K562 (cell line): Measurements from ENCODE around the gene ARPC2. TPM values are rescaled to one million over a fixed set of nuclear protein-coding genes. Genes with fewer than 3 reads are reported as not detected.

Experiments
- ATAC-seq: fragments of 200-7000 bp; cut with Tn5 transposase; 3 replicates; pipeline ENCODE4 v1.9.1; 2020; ENCODE audit warnings: moderate library complexity
- BruUV-seq: library from RNA; stranded (reverse); fragments of 400-500 nt; replicated peaks from 2 replicates; lab custom pipeline; 2021; lab: Mats Ljungman, UMichigan
- CTCF ChIA-PET: fragments of 300-600 bp; formaldehyde crosslinking; extraction: SDS; loops from one replicate; lab custom pipeline; 2021; ENCODE audit warnings: low intra/inter-chr PET ratio; lab: Yijun Ruan, JAX
- POLR2A ChIA-PET: fragments of 300-600, 350-650 bp; sonication (Branson Sonifier 250); formaldehyde crosslinking; extraction: SDS; loops from one replicate; lab custom pipeline; 2021; ENCODE audit warnings: antibody characterized with exemption, inconsistent platforms; lab: Yijun Ruan, JAX
- DNase-seq, 4 experiments: peaks; one replicate each; pipeline versions ENCODE4 v3.0.0 to v3.0.0-alpha.2; 2011 to 2018; ENCODE audit warnings: low spot score in 3 of 4, mixed read lengths in 3 of 4; ENCODE audit errors: extremely low read depth in 1 of 4
- FAIRE-seq: peaks from 2 replicates; lab custom pipeline; 2011; peaks lifted over from hg19 to GRCh38; lab: Jason Lieb, UNC
- H2AFZ ChIP-seq: 2 replicates; pipeline ENCODE4 v1.6.0; 2011; ENCODE audit warnings: low read depth, low read length, control low read depth, inconsistent platforms
- H3K27ac ChIP-seq: fragments of 200-600 bp; 3 replicates; pipeline ENCODE4 v1.8.0; 2011; ENCODE audit warnings: low read depth, mild to moderate bottlenecking, control low read depth, inconsistent platforms, low read length, moderate library complexity, mixed read lengths; ENCODE audit errors: extremely low read depth
- H3K27me3 ChIP-seq, 2 experiments: fragments of 300-600 bp in 1 of 2; 2 replicates in 1 of 2; 3 replicates in 1 of 2; pipeline versions ENCODE4 v1.6.0 to v1.8.0; 2011; ENCODE audit warnings: inconsistent platforms in 2 of 2, low read length in 2 of 2, mild to moderate bottlenecking in 1 of 2, mixed read lengths in 1 of 2, moderate library complexity in 1 of 2; ENCODE audit not compliant: control insufficient read depth in 2 of 2, insufficient read depth in 2 of 2
- H3K36me3 ChIP-seq: fragments of 300-600 bp; 3 replicates; pipeline ENCODE4 v1.8.0; 2011; ENCODE audit warnings: mild to moderate bottlenecking, low read length, inconsistent platforms; ENCODE audit not compliant: control insufficient read depth, insufficient read depth
- H3K4me1 ChIP-seq, 2 experiments: fragments of 200-600 bp in 1 of 2; replicated peaks in 1 of 2; 2 replicates in 1 of 2; 3 replicates in 1 of 2; pipeline versions ENCODE4 v1.5.1 to v1.8.0; 2011; ENCODE audit warnings: inconsistent platforms in 2 of 2, low read length in 2 of 2, mild to moderate bottlenecking in 1 of 2, mixed read lengths in 1 of 2, moderate library complexity in 1 of 2; ENCODE audit not compliant: control insufficient read depth in 2 of 2, insufficient read depth in 2 of 2
- H3K4me2 ChIP-seq: 2 replicates; pipeline ENCODE4 v1.6.1; 2011; ENCODE audit warnings: low read length, control low read depth, inconsistent platforms, mixed read lengths; ENCODE audit not compliant: insufficient read depth
- H3K4me3 ChIP-seq: fragments of 200-600 bp; sonication (generic), shearing (Covaris generic); 2 replicates; pipeline ENCODE4 v1.5.1; 2016; ENCODE audit warnings: control low read depth, inconsistent platforms
- H3K79me2 ChIP-seq: fragments of 200-600 bp; 3 replicates; pipeline ENCODE4 v1.8.0; 2011; ENCODE audit warnings: low read length, inconsistent platforms; ENCODE audit not compliant: control insufficient read depth, insufficient read depth
- H3K9ac ChIP-seq, 2 experiments: 2 replicates each; pipeline versions ENCODE4 v1.6.0 to v1.6.1; 2011; ENCODE audit warnings: low read depth in 2 of 2, low read length in 2 of 2, control low read depth in 1 of 2, inconsistent platforms in 1 of 2, mild to moderate bottlenecking in 1 of 2, mixed read lengths in 1 of 2; ENCODE audit not compliant: insufficient read depth in 1 of 2
- H3K9me1 ChIP-seq: one replicate; pipeline ENCODE4 v1.6.0; 2011; ENCODE audit warnings: inconsistent platforms, mild to moderate bottlenecking, low read length, moderate library complexity; ENCODE audit not compliant: control insufficient read depth, insufficient read depth
- H3K9me3 ChIP-seq: replicated peaks from 2 replicates; pipeline ENCODE4 v1.5.1; 2011; ENCODE audit warnings: low read depth, low read length, inconsistent platforms; ENCODE audit not compliant: control insufficient read depth, insufficient read depth
- H4K20me1 ChIP-seq: replicated peaks from 2 replicates; pipeline ENCODE4 v1.6.1; 2011; ENCODE audit warnings: low read length, inconsistent platforms, mixed read lengths; ENCODE audit not compliant: control insufficient read depth, insufficient read depth
- HNRNPLL ChIP-seq: fragments of 200-400 bp; formaldehyde crosslinking; IDR thresholded peaks from 2 replicates; pipeline ENCODE4 v1.6.1; 2017; ENCODE audit warnings: low read length, low read depth, mild to moderate bottlenecking; ENCODE audit not compliant: poor library complexity, severe bottlenecking
- SNIP1 ChIP-seq: fragments of 450-650 bp; IDR thresholded peaks from 2 replicates; pipeline ENCODE4 v1.7.1; 2017; ENCODE audit warnings: low read depth, mild to moderate bottlenecking
- WGBS: fragments of 100-300 bp; shearing (Covaris generic); methylation state at CpG from one replicate; pipeline ENCODE4 v1.1.6; 2016; ENCODE audit warnings: low coverage, mixed read lengths; ENCODE audit not compliant: insufficient coverage; ENCODE audit errors: missing lambda C conversion rate; 5-methylcytosine and 5-hydroxymethylcytosine counted together
- in situ Hi-C: fragments of 300-500 bp; cut with MboI; formaldehyde crosslinking; loops from 4 replicates; pipeline ENCODE4 v1.15.0; 2018; ENCODE audit warnings: inconsistent platforms, mixed read lengths
- intact Hi-C: fragments of 100-400 bp; cut with micrococcal nuclease; formaldehyde crosslinking; loops from 2 replicates; pipeline ENCODE4 v1.14.2; 2022
- polyA plus RNA-seq, 8 experiments: library from polyadenylated mRNA; depleted of rRNA in 4 of 8; stranded (reverse) in 5 of 8; unstranded in 3 of 8; fragments of >200 nt; fragmentation: Nextera tagmentation in 2 of 8; fragmentation: Illumina TruSeq in 1 of 8; extraction: Ambion mirVana in 2 of 8; extraction: Trizol in 1 of 8; gene quantifications; 2 replicates each; pipeline versions ENCODE4 v1.2.1 to v1.2.3, GENCODE V29; 2011 to 2014; ENCODE audit warnings: inconsistent platforms in 1 of 8, missing spikeins in 1 of 8
- total RNA-seq, 7 experiments: library from RNA; depleted of rRNA in 6 of 7; stranded (reverse); fragments of >200 nt in 6 of 7; fragmentation: Illumina TruSeq in 2 of 7; extraction: Trizol in 2 of 7; gene quantifications; 2 replicates each; pipeline versions ENCODE4 v1.2.1 to v1.2.3, GENCODE V29; 2011 to 2021; ENCODE audit warnings: low replicate concordance in 1 of 7
- TF ChIP-seq, protein P1 (sequence below): sonication (generic); formaldehyde crosslinking; IDR thresholded peaks from 2 replicates; pipeline ENCODE4 v1.9.0; 2022; ENCODE audit warnings: mild to moderate bottlenecking, missing genetic modification reagents
- TF ChIP-seq, protein P2 (sequence below): fragments of 450-650 bp; IDR thresholded peaks from 2 replicates; pipeline ENCODE4 v1.7.0; 2016; ENCODE audit warnings: borderline replicate concordance
- TF ChIP-seq, protein P3 (sequence below): fragments of 450-650 bp; IDR thresholded peaks from 2 replicates; pipeline ENCODE4 v1.6.1; 2016; ENCODE audit warnings: antibody characterized with exemption

The ARPC2 gene
- total and polyA plus RNA-seq, 9 of the 15 experiments (the other 6 are each of a cell fraction or from before 2014, with no cell fraction given): 81.9 to 187 (median 103) TPM

DNA sequence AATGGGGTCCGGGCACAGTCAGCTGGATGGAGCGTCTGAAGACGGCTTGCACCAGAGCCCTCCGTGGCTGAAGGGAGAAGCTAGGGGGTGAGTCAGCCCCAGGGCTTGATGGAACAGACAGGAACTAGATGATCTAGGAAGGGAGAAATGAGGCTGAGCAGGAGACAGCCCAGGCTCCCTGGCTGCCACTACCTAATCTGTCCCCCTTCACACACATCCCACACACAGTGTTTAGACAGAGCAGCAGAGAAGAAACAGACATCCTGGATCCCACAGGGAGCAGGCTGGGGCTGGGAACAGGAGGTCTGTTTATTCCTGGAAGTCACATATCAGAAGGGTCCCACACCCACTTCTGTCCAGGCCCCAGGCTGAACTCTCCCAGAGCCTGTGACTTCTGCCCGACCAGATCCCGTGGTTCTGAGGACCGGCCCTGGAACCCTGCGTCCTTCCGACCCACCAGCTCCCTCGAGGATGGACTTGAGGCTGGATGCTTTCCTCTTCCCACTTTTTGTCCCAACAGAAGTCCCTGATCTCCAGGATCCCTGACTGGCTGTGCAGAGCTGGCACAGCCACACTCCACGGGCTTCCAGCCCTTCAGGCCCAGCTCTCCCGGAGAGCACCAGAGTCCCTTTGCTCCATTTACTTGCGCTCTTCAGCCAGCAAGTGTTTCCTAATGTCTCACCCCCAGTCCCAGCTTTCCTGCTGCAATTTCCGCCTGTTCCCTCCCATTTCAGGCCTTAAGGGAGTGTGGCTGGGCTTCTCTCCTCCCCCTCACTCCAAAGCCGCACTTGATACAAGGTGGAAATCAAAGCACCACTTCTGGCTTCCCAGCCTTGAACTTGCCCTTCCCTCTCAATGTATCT, 42.3 kb downstream of the ARPC2 start:
- ATAC-seq (peak; percentile 11; the same call in 1 of the 3 replicates), DNase-seq (no peak), FAIRE-seq (no peak)
- no peaks in the 10 kb centered on the region for H3K9me1 ChIP-seq
- no TSS peak for BruUV-seq
- 0 out of 4 replicates have a peak overlapping the region, but pooled peaks of 1 of the 2 experiments have one; percentile 60 for H3K9ac ChIP-seq
- H3K79me2 ChIP-seq: no peaks in the 10 kb centered on the region
- POLR2A ChIA-PET: interaction anchor here (0.6 to 0.9 kb wide), 3 partner anchors 11 to 530 kb away, joined by 3 read pairs; partner anchors contain the start of gene AAMP
- no peak overlapping the region for H2AFZ ChIP-seq
- no peaks in the 10 kb centered on the region for H4K20me1 ChIP-seq
- 52% methylated on average over 7 of the region's 15 CpGs for WGBS
- peaks cover 15% of the 10 kb centered on the region; the same call in 1 of the 3 replicates for H3K36me3 ChIP-seq
- no peak overlapping the region for H3K4me2 ChIP-seq
- no peak overlapping the region for H3K4me3 ChIP-seq
- intact Hi-C loops: loop anchor here (5.0 kb wide), 1 partner anchor 92 kb away; the partner anchor contains the start of gene CXCR1
- H3K27me3 ChIP-seq: no peaks in the 10 kb centered on the region
- H3K4me1 ChIP-seq: peaks cover 3 to 13% of the 10 kb centered on the region in 2 experiments; a peak in 4 of 5 replicates
- TF ChIP-seq, protein P1, sequence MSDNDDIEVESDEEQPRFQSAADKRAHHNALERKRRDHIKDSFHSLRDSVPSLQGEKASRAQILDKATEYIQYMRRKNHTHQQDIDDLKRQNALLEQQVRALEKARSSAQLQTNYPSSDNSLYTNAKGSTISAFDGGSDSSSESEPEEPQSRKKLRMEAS (CRISPR knock-in tag): no peak
- TF ChIP-seq, all 486 proteins: peak for 0
- Histone ChIP-seq H3K9me3 (no peaks in the 10 kb centered on the region), H3K27ac (no peak overlapping the region)
- CTCF ChIA-PET: no interaction called here
- in situ Hi-C loops: loop anchor here (5.0 kb wide), 1 partner anchor 92 kb away; the partner anchor contains the start of gene CXCR1

DNA sequence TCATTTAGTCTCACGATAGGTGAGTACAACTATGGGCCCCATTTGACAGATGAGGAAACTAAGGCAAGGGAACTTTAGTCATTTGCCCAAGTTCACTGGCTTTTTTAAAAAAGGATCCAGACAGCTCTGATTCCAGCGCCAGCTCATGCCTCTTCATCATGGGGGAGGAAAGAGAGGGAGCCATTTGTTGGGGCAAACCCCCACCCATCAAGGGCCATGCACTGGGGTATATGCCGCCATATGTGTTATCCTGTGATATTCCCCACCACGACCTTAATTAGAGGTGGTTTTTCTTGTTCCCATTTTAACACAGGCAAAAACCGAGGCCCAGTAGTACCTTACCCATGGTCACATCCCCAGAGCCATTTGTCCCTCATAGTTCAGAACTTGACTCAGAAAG, 43.2 kb downstream of the ARPC2 start:
- no peak overlapping the region for H3K9ac ChIP-seq
- BruUV-seq: no TSS peak
- no peaks in the 10 kb centered on the region for H3K79me2 ChIP-seq
- CTCF ChIA-PET: no interaction called here
- POLR2A ChIA-PET: interaction anchor here (0.9 to 1.5 kb wide), 2 partner anchors 10 to 16 kb away, joined by 3 to 5 read pairs; partner anchors contain the start of genes AAMP and PNKD
- DNase-seq (no peak), ATAC-seq (no peak), FAIRE-seq (no peak)
- no peaks in the 10 kb centered on the region for H4K20me1 ChIP-seq
- H3K9me3 ChIP-seq: no peaks in the 10 kb centered on the region
- no peak overlapping the region for H3K4me2 ChIP-seq
- in situ Hi-C loops (no loop called here), intact Hi-C loops (no loop called here)
- WGBS: 39% methylated on average over 4 of the region's 5 CpGs
- H3K27ac ChIP-seq: no peak overlapping the region
- no peaks in the 10 kb centered on the region for H3K9me1 ChIP-seq
- H3K27me3 ChIP-seq: no peaks in the 10 kb centered on the region
- no peak overlapping the region for H2AFZ ChIP-seq
- H3K4me3 ChIP-seq: no peak overlapping the region
- peaks cover 3 to 13% of the 10 kb centered on the region in 2 experiments; a peak in 4 of 5 replicates for H3K4me1 ChIP-seq
- peaks cover 18% of the 10 kb centered on the region; the same call in 1 of the 3 replicates for H3K36me3 ChIP-seq
- TF ChIP-seq, protein P2, sequence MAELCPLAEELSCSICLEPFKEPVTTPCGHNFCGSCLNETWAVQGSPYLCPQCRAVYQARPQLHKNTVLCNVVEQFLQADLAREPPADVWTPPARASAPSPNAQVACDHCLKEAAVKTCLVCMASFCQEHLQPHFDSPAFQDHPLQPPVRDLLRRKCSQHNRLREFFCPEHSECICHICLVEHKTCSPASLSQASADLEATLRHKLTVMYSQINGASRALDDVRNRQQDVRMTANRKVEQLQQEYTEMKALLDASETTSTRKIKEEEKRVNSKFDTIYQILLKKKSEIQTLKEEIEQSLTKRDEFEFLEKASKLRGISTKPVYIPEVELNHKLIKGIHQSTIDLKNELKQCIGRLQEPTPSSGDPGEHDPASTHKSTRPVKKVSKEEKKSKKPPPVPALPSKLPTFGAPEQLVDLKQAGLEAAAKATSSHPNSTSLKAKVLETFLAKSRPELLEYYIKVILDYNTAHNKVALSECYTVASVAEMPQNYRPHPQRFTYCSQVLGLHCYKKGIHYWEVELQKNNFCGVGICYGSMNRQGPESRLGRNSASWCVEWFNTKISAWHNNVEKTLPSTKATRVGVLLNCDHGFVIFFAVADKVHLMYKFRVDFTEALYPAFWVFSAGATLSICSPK: no peak
- TF ChIP-seq, protein P3, sequence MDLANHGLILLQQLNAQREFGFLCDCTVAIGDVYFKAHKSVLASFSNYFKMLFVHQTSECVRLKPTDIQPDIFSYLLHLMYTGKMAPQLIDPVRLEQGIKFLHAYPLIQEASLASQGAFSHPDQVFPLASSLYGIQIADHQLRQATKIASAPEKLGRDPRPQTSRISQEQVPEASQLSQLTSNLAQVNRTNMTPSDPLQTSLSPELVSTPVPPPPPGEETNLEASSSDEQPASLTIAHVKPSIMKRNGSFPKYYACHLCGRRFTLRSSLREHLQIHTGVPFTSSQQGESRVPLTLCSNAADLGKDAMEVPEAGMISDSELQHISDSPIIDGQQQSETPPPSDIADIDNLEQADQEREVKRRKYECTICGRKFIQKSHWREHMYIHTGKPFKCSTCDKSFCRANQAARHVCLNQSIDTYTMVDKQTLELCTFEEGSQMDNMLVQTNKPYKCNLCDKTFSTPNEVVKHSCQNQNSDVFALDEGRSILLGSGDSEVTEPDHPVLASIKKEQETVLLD: no peak
- no peak for TF ChIP-seq HNRNPLL
- no peak for TF ChIP-seq SNIP1
